Stimulated activated CD4-positive, alpha-beta T cell treated with anti-CD3 and anti-CD28 coated beads, Interleukin-12 subunit alpha, Interleukin-12 subunit beta, amount 100 ng/mL, for 48 hours (primary cell): ENCODE results near the gene GNG11.

Experiments used
- DNase-seq, 3 donors: peaks; one replicate each; pipeline ENCODE4 v3.0.0-alpha.2; 2020; ENCODE audit warnings: low read depth in 2 of 3, low spot score in 1 of 3

GNG11 gene

DNA sequence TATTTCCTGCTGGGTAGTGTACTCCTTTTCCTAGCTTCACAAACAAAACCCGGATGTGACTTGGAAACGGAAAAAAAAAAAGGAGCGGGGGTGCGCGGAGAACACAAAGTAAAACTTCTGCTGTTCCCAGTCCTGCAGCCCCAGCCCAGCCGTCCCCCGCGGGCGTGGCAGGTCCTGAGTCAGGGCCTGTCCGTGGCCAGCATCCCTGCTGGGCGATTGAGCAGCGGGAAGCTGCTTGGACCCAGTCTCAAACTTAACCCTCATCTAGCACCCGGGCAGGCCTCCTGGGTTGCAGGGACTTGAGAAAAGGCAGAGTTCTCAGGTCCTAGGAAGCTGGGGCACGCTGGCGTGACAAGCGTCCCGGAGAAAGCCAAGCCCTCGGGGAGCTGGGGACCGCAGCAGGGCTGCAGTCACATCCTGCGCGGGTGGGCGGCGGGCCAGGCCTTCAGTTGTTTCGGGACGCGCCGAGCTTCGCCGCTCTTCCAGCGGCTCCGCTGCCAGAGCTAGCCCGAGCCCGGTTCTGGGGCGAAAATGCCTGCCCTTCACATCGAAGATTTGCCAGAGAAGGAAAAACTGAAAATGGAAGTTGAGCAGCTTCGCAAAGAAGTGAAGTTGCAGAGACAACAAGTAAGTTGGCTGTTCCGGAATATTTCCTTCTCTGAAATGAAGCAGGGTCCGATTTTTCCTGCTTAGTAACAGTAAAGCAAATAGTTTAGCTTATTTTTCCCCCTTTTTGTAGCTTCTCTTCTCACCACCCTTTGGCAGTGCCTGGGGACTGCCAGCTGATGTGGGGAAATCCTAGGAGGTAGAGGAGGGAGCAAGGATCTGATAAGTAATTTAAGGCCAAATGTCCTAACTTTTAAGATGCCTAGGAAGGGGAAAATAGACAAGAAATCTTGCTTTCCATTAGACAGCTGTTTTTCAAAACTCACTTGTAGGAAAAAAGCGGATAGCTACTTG is at the start of gene GNG11:
TSS of gene GNG11 (plus strand) at position 129 of the 960 bp plus-strand sequence. CDS start at position 532, 403 bp downstream.
- peak in 1 of 3 donors; percentile 12 for DNase-seq

DNA sequence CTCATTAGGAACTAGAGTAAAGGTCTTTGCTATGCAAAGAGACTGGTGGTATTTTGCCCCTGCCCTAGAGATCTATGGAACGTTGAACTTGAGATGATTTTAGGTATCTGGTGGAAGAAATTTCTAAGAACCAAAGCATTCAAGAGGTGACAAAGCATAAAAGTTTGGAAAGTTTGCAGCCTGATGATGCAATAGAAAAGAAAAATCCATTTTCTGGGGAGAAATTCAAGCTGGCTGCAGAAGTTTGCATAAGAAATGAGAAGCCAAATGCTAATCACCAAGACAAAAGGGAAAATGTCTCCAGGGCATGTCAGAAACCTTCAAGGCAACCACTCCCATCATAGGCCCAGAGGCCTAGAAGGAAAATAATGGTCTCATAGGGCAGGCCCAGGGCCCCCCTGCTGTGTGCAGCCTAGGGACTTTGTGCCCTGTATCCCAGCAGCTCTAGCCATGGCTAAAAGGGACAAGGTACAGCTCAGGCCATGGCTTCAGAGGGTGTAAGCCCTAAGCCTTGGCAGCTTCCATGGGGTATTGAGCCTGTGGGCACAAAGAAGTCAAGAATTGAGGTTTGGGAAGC is 47.4 kb upstream of the GNG11 start:
- DNase-seq = no peak

- DNase-seq = no peak
Measured at GRCh38 chr7:93877742-93878141, 43.8 kb upstream of the GNG11 start.

DNA sequence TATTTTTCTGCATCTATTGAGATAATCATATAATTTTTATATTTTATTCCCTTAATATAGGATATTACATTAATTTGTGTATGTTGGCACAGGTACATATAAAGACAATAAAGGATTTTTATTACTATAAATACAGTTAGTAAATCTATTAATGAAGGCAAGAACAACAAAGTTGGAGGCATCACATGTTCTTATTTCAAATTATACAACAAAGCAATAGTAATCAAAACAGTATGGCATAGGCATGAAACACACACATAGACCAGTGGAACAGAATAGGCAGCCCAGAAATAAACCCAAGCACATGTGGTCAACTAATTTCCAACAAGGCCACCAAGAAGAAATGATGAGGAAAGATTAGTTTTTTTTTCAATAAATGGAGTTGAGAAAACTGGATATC is 42.2 kb upstream of the GNG11 start:
- DNase-seq = no peak

DNA sequence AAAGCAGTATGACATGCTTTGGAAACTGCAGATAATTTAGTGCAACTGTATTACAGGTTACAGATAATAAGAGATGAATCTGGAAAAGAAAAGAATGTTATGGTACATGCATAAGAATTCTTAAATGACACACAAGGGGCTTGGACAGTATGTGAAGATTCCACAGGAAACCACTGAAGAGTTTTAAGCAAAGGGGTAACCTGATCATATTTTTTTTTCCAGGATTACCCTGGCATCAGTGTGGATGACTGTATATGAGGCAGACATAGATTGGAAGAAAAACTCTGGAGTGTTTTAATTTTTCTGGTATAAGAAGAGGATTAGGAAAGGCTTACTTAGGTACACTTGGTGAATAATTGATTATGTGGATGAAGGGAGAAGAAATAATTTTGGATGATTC is 39.1 kb upstream of the GNG11 start:
- DNase-seq = no peak

GRCh38 chr7:93883078-93883916 is 38.2 kb upstream of the GNG11 start:
- no peak for DNase-seq

DNA sequence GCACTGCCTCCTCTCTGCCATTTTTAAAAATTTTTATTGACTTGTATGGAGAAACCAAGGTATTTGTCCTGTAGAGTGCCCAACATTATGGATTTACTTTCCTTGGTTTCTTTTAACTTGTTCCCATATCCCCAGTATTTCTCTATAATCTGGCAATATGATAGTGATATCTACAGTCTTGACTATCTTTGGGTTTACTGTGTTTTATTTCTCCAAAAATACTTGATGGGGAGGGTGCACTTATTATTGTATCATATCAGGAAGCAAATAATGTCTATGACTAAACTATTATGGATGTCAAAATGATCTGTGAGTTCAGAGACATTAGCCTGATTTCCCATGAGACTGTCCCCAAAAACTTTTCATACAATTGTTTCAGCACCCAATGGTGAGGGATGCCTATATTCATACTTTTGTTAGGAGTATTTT is 37.6 kb upstream of the GNG11 start:
- no peak for DNase-seq

- no peak for DNase-seq
Measured at GRCh38 chr7:93884541-93884940, 37.0 kb upstream of the GNG11 start.

DNA sequence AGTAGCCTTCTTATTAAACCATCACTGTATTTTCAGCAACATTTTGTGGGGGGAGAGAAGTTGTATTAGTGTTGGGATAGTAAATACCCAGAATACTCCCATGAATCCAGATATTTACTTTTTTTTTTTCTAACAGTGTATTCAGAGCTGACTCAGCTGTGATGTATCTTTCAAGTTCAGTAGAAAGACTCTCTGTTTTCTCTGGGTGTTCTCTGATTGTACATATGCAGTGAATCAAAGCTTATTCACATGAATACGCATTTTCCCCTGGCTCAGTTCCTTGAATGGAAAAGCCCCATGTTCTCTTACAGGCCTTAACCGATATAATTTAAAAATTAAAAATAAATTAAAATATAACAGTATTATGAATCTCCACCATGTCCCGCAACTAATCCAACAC is 32.3 kb upstream of the GNG11 start:
- DNase-seq = no peak

DNA sequence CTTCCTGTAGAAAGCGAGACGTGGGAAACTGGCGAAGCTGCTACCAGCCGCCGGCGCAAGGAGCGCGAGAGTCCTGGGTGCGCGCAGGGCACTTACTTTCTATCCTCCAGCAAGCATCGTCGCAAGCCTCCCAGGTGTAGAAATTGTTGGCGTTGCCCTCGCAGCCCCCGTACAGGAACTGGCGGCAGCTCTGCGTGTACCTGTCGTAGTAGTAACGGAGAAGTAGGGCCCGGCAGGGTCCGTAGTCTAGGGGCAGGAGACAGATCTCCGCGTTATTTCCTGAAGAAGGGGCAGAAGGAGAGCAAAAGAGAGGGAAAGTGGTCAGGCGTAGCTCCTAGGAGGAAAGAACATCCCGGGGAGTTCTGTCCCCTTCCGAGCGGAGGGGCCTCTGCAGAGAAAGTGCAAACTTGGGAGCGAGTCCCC is 31.5 kb upstream of the GNG11 start:
- no peak for DNase-seq

DNA sequence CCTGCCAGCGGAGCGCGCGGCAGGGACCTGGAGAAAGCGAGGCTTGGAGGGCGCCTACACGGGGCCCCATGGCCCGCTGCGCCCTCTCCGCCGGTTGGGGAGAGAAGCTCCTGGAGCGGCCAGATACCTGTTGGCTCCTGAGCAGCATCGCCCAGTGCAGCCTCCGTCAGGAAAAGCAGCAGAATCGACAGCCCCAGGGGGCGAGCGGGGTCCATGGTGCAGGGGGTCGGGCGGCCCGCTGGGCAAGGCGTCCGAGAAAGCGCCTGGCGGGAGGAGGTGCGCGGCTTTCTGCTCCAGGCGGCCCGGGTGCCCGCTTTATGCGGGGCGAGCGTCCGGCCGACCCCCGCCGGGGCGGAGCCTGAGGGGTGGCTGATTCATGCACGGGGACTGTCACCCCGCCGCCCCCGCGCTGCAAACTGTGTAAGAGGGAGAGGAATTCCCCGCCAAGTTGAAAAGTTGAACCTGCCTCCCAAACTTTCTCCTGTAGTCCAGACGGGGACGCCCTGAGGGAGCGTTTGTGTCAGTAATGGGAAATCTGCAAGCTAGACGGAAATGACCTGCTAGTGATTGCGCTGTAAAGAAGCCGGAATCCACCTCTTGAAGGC is 31.0 kb upstream of the GNG11 start, which contains the start of gene TFPI2:
TSS of gene TFPI2 (minus strand) at position 290 of the 605 bp plus-strand sequence. CDS start at position 215, 75 bp downstream.
- no peak for DNase-seq

GRCh38 chr7:93894426-93894825 is 27.1 kb upstream of the GNG11 start:
- DNase-seq = no peak

- DNase-seq = no peak
Measured at GRCh38 chr7:93894966-93895640, 26.4 kb upstream of the GNG11 start.

- no peak for DNase-seq
Measured at GRCh38 chr7:93895859-93896600, 25.5 kb upstream of the GNG11 start.

- no peak for DNase-seq
Measured at GRCh38 chr7:93897680-93898079, 23.9 kb upstream of the GNG11 start.

- DNase-seq = no peak
Measured at GRCh38 chr7:93902777-93903423, 18.6 kb upstream of the GNG11 start.

- DNase-seq = no peak
Measured at GRCh38 chr7:93906267-93906666, 15.3 kb upstream of the GNG11 start, which contains the start of gene GNGT1. TSS of gene GNGT1 (plus strand) at chr7:93906567. CDS start at chr7:93906747, 180 bp downstream.

GRCh38 chr7:93910076-93910994 is 11.2 kb upstream of the GNG11 start:
- no peak for DNase-seq
